ENCODE measurements around the gene TENT4A. TPM values are rescaled to one million over a fixed set of nuclear protein-coding genes. Genes with fewer than 3 reads are reported as not detected.
A peak's percentile ranks its signal among the peaks of the same experiment; 100 is the strongest.

The TENT4A gene
- total RNA-seq, 1 donor, result 21.4 TPM

GRCh38 chr5:6755941-6756340, 42.7 kb downstream of the TENT4A start:
- Histone ChIP-seq H3K4me1 (ENCODE audit: insufficient read depth, low read length) (no peaks in the 10 kb centered on the region), H3K9me3 (ENCODE audit: low read depth, low read length) (no peaks in the 10 kb centered on the region), H3K27me3 (ENCODE audit: insufficient read depth, low read length) (no peaks in the 10 kb centered on the region), H2AFZ (ENCODE audit: low read length) (no peak overlapping the region), H3K27ac (ENCODE audit: low read depth, low read length) (no peak overlapping the region), H3K36me3 (ENCODE audit: insufficient read depth, low read length) (peaks cover 67% of the 10 kb centered on the region), H3K79me2 (ENCODE audit: insufficient read depth, low read length) (peaks cover 7% of the 10 kb centered on the region), H4K20me1 (ENCODE audit: insufficient read depth, low read length) (peaks cover 2% of the 10 kb centered on the region), H3K4me3 (ENCODE audit: insufficient read depth, low read length) (no peak overlapping the region), H3K4me2 (ENCODE audit: insufficient read depth, low read length) (no peak overlapping the region)
- no peak for DNase-seq (ENCODE audit: insufficient read length, low spot score, missing footprints)
- TF ChIP-seq CTCF (IDR thresholded peaks at IDR 0.05; ENCODE audit: extremely low read depth, low read depth, low read length), result no peak

DNA sequence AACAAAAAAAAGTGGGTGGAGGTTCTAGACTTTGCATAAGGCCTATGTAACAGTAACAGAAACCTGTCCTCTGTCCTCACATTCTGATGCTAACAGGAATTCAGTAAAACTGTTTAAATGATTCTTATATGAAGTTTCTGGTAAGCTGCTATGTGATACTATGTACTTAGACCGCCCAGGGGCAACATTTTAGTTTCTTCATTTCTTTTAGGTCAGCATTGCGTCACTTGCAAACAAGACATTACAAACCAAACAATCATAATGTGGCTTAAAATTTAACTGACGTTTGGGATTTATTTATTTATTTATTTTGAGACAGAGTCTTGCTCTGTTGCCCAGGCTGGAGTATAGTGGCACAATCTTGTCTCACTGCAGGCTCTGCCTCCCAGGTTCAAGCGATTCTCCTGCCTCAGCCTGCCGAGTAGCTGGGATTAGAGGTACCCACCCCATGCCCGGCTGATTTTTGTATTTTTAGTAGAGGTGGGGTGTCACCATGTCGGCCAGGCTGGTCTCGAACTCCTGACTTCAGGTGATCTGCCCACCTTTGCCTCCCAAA, 44.3 kb downstream of the TENT4A start:
- Histone ChIP-seq H3K9me3 (ENCODE audit: low read depth, low read length) (no peaks in the 10 kb centered on the region), H3K4me2 (ENCODE audit: insufficient read depth, low read length) (no peak overlapping the region), H3K4me1 (ENCODE audit: insufficient read depth, low read length) (no peaks in the 10 kb centered on the region), H3K27ac (ENCODE audit: low read depth, low read length) (no peak overlapping the region), H4K20me1 (ENCODE audit: insufficient read depth, low read length) (no peaks in the 10 kb centered on the region), H3K27me3 (ENCODE audit: insufficient read depth, low read length) (no peaks in the 10 kb centered on the region), H3K4me3 (ENCODE audit: insufficient read depth, low read length) (no peak overlapping the region), H3K36me3 (ENCODE audit: insufficient read depth, low read length) (peaks cover 53% of the 10 kb centered on the region), H3K79me2 (ENCODE audit: insufficient read depth, low read length) (no peaks in the 10 kb centered on the region), H2AFZ (ENCODE audit: low read length) (no peak overlapping the region)
- TF ChIP-seq CTCF (IDR thresholded peaks at IDR 0.05; ENCODE audit: extremely low read depth, low read depth, low read length), result no peak
- no peak for DNase-seq (ENCODE audit: insufficient read length, low spot score, missing footprints)

DNA sequence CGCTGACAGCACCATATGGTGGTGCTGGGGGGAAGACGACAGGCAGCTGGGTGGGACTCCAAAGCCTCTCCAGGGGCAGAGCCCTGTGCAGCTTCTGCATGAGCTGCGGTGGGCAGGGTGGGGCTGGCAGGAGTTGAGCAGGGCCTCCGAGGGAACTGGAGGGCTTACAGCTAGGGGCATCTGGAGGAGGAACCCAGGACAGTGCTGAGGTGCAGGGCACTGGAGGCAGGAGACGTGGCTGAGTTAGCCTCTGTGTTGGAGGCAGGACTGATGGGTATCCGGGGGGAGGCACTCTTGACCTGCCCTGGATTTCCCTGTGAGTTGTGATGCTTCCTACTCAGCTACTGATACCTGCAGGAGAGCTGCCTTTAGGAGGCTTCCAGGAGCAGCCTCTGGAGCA, 45.0 kb downstream of the TENT4A start:
- Histone ChIP-seq H3K4me3 (ENCODE audit: insufficient read depth, low read length) (no peak overlapping the region), H3K27me3 (ENCODE audit: insufficient read depth, low read length) (no peaks in the 10 kb centered on the region), H3K36me3 (ENCODE audit: insufficient read depth, low read length) (peaks cover 46% of the 10 kb centered on the region), H2AFZ (ENCODE audit: low read length) (no peak overlapping the region), H3K79me2 (ENCODE audit: insufficient read depth, low read length) (no peaks in the 10 kb centered on the region), H3K9me3 (ENCODE audit: low read depth, low read length) (no peaks in the 10 kb centered on the region), H4K20me1 (ENCODE audit: insufficient read depth, low read length) (no peaks in the 10 kb centered on the region), H3K4me1 (ENCODE audit: insufficient read depth, low read length) (no peaks in the 10 kb centered on the region), H3K27ac (ENCODE audit: low read depth, low read length) (no peak overlapping the region), H3K4me2 (ENCODE audit: insufficient read depth, low read length) (no peak overlapping the region)
- DNase-seq (ENCODE audit: insufficient read length, low spot score, missing footprints), result peak; percentile 23
- no peak for TF ChIP-seq CTCF (IDR thresholded peaks at IDR 0.05; ENCODE audit: extremely low read depth, low read depth, low read length)

GRCh38 chr5:6758706-6759105, 45.5 kb downstream of the TENT4A start:
- no peaks in the 10 kb centered on the region for H3K27me3 ChIP-seq (ENCODE audit: insufficient read depth, low read length)
- H3K4me3 ChIP-seq (ENCODE audit: insufficient read depth, low read length), result no peak overlapping the region
- DNase-seq (ENCODE audit: insufficient read length, low spot score, missing footprints), result peak; percentile 53
- H2AFZ ChIP-seq (ENCODE audit: low read length), result no peak overlapping the region
- no peaks in the 10 kb centered on the region for H4K20me1 ChIP-seq (ENCODE audit: insufficient read depth, low read length)
- no peak overlapping the region for H3K4me2 ChIP-seq (ENCODE audit: insufficient read depth, low read length)
- no peaks in the 10 kb centered on the region for H3K4me1 ChIP-seq (ENCODE audit: insufficient read depth, low read length)
- H3K79me2 ChIP-seq (ENCODE audit: insufficient read depth, low read length), result no peaks in the 10 kb centered on the region
- no peak overlapping the region for H3K27ac ChIP-seq (ENCODE audit: low read depth, low read length)
- peaks cover 41% of the 10 kb centered on the region for H3K36me3 ChIP-seq (ENCODE audit: insufficient read depth, low read length)
- no peak for TF ChIP-seq CTCF (IDR thresholded peaks at IDR 0.05; ENCODE audit: extremely low read depth, low read depth, low read length)
- no peaks in the 10 kb centered on the region for H3K9me3 ChIP-seq (ENCODE audit: low read depth, low read length)

All from osteoblast (primary cell).